Hepatocyte (in vitro differentiated cells): ENCODE data around the gene TMEM131L. TPM values are rescaled to one million over a fixed set of nuclear protein-coding genes. Genes with fewer than 3 reads are reported as not detected.

Experiments used
- DNase-seq: peaks from one replicate; pipeline ENCODE4 v3.0.0-alpha.2; 2016; ENCODE audit warnings: low spot score
- H2AFZ ChIP-seq: fragments of 200-600 bp; sonication (generic); 2 replicates; pipeline ENCODE4 v1.6.0; 2016; ENCODE audit warnings: antibody characterized with exemption, mild to moderate bottlenecking
- H3K27ac ChIP-seq: fragments of 200-600 bp; sonication (generic); 2 replicates; pipeline ENCODE4 v1.5.1; 2016; ENCODE audit warnings: mild to moderate bottlenecking
- H3K27me3 ChIP-seq: fragments of 200-600 bp; sonication (generic); 2 replicates; pipeline ENCODE4 v1.6.1; 2016
- H3K36me3 ChIP-seq: fragments of 200-600 bp; sonication (generic); replicated peaks from 2 replicates; pipeline ENCODE4 v1.5.1; 2016; ENCODE audit warnings: low read depth; ENCODE audit not compliant: insufficient read depth
- H3K4me1 ChIP-seq: fragments of 200-600 bp; sonication (generic); 2 replicates; pipeline ENCODE4 v1.5.1; 2016; ENCODE audit warnings: mild to moderate bottlenecking, moderate library complexity; ENCODE audit not compliant: insufficient read depth
- H3K4me2 ChIP-seq: fragments of 200-600 bp; sonication (generic); 2 replicates; pipeline ENCODE4 v1.6.0; 2016
- H3K4me3 ChIP-seq: fragments of 200-600 bp; sonication (generic); 2 replicates; pipeline ENCODE4 v1.5.1; 2016; ENCODE audit warnings: mild to moderate bottlenecking
- H3K79me2 ChIP-seq: fragments of 200-600 bp; sonication (generic); 2 replicates; pipeline ENCODE4 v1.6.0; 2017; ENCODE audit warnings: mild to moderate bottlenecking
- H3K9me2 ChIP-seq: fragments of 200-600 bp; sonication (generic); replicated peaks from 2 replicates; pipeline ENCODE4 v1.6.0; 2017; ENCODE audit warnings: mild to moderate bottlenecking; ENCODE audit not compliant: insufficient read depth
- H3K9me3 ChIP-seq: fragments of 200-600 bp; sonication (generic); 2 replicates; pipeline ENCODE4 v1.5.1; 2016; ENCODE audit warnings: low read depth, mild to moderate bottlenecking
- H4K20me1 ChIP-seq: fragments of 200-600 bp; sonication (generic); 2 replicates; pipeline ENCODE4 v1.6.0; 2016; ENCODE audit warnings: mild to moderate bottlenecking; ENCODE audit not compliant: insufficient read depth, poor library complexity, severe bottlenecking
- EZH2 ChIP-seq: fragments of 200-600 bp; sonication (generic); IDR thresholded peaks from 2 replicates; pipeline ENCODE4 v1.6.1; 2016; ENCODE audit warnings: antibody characterized with exemption, mild to moderate bottlenecking, borderline replicate concordance
- EZH2phosphoT487 ChIP-seq: fragments of 200-600 bp; sonication (generic); IDR thresholded peaks from one replicate; pipeline ENCODE4 v1.6.1; 2018; ENCODE audit warnings: antibody characterized with exemption, mild to moderate bottlenecking, low read depth, moderate library complexity; ENCODE audit not compliant: unreplicated experiment, severe bottlenecking
- WGBS: methylation state at CpG from one replicate; pipeline ENCODE4 v1.1.6; 2016; ENCODE audit warnings: low lambda C conversion rate; ENCODE audit errors: missing lambda C conversion rate; 5-methylcytosine and 5-hydroxymethylcytosine counted together
- polyA plus RNA-seq: library from polyadenylated mRNA; unstranded; fragments of >200 nt; fragmentation: Nextera tagmentation; extraction: Ambion mirVana; gene quantifications from 2 replicates; pipeline ENCODE4 v1.2.1, GENCODE V29; 2016
- total RNA-seq: library from RNA; depleted of rRNA; stranded (reverse); fragments of >200 nt; gene quantifications from 2 replicates; pipeline ENCODE4 v1.2.3, GENCODE V29; 2014
- TF ChIP-seq, protein P1 (sequence below): fragments of 200-600 bp; sonication (generic); IDR thresholded peaks from 2 replicates; pipeline ENCODE4 v1.5.1; 2016; ENCODE audit warnings: antibody characterized with exemption, mild to moderate bottlenecking; ENCODE audit not compliant: poor library complexity

TMEM131L gene
- total and polyA plus RNA-seq, 2 experiments from 2014 or later, result 6.3 to 10.5 TPM

DNA sequence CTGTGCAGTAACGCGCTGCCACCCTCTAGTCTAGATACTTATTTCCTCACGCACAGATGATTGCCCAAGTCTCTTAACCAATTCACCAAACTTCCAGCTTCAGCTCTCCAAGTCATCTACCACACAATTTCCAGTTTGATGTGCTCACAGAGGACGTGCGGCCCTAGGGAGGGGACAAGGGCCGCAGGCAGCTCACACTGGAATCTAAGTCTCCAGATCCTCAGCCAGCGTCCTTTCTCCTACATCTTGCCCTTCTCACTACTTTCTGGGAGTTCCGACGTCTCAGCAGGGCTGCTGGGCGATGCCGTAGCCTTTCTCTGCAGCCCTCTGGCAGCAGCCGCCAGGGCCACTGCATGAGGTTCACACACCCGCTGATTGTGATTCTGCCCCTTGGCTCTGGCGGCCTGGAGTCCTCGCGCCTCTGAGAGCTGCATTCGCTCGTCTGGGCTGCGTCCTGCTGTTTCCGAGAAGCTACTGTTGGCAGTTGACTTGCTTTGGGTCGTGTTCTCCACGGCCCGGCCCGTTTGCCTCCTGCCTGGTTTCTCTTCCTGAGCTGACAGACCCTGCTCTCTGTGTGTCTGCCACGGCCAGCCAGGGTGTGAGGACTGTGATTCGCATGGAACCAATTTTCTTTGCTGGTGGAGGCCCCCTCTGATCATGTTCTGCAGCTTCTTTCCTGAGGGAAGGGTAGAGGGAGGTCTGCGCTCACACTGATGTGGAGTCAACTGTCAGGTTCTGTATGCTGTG lies 14.1 kb upstream of the TMEM131L start:
- Histone ChIP-seq H3K27me3 (no peaks in the 10 kb centered on the region), H3K79me2 (no peaks in the 10 kb centered on the region), H3K4me1 (peaks cover 12% of the 10 kb centered on the region), H3K9me2 (no peaks in the 10 kb centered on the region), H4K20me1 (no peaks in the 10 kb centered on the region), H3K27ac (no peak overlapping the region), H3K4me2 (no peak overlapping the region), H3K9me3 (no peaks in the 10 kb centered on the region), H3K36me3 (no peaks in the 10 kb centered on the region), H3K4me3 (no peak overlapping the region), H2AFZ (no peak overlapping the region)
- WGBS, result 65% methylated on average over 27 of the region's 27 CpGs
- TF ChIP-seq EZH2phosphoT487 (no peak), EZH2 (no peak)
- TF ChIP-seq, protein P1, sequence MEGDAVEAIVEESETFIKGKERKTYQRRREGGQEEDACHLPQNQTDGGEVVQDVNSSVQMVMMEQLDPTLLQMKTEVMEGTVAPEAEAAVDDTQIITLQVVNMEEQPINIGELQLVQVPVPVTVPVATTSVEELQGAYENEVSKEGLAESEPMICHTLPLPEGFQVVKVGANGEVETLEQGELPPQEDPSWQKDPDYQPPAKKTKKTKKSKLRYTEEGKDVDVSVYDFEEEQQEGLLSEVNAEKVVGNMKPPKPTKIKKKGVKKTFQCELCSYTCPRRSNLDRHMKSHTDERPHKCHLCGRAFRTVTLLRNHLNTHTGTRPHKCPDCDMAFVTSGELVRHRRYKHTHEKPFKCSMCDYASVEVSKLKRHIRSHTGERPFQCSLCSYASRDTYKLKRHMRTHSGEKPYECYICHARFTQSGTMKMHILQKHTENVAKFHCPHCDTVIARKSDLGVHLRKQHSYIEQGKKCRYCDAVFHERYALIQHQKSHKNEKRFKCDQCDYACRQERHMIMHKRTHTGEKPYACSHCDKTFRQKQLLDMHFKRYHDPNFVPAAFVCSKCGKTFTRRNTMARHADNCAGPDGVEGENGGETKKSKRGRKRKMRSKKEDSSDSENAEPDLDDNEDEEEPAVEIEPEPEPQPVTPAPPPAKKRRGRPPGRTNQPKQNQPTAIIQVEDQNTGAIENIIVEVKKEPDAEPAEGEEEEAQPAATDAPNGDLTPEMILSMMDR, result no peak
- DNase-seq, result no peak

DNA sequence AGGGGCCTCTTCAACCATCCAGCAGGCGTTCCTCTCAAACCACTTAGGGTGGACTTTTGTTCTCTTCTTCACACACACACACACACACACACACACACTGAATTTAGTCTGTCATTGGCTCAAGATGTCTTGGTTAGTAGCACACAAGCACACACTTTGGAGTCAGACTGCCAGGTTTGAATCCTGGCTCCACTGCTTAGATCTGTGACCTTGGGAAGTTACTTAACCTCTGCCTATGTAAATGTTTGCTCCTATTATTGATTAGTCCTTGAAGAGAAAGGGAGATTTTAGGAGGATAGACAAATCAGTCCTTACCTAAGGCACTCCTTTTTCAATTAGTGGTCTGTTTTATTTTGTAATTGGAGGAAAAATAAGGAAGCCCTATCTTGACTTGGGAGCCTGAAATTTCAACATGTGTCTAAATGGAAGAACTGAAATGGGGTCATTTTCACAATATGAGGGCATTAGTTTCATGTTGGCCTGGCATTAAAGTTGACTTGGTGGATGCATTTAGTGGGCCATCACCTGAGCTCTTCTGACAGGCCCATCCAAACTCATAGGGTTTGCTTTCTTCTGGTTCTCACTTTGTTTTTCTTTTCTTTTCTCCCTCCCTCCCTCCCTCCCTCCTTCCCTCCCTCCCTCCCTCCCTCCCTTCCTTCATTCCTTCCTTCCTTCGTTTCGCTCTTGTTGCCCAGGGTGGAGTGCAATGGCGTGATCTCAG lies 13.3 kb upstream of the TMEM131L start:
- Histone ChIP-seq H3K4me2 (no peak overlapping the region), H3K79me2 (no peaks in the 10 kb centered on the region), H3K9me2 (no peaks in the 10 kb centered on the region), H3K27ac (no peak overlapping the region), H3K27me3 (no peaks in the 10 kb centered on the region), H3K4me1 (peaks cover 10% of the 10 kb centered on the region), H4K20me1 (no peaks in the 10 kb centered on the region), H3K9me3 (no peaks in the 10 kb centered on the region), H3K36me3 (no peaks in the 10 kb centered on the region), H3K4me3 (no peak overlapping the region), H2AFZ (no peak overlapping the region)
- no peak for TF ChIP-seq EZH2phosphoT487
- no peak for TF ChIP-seq EZH2
- TF ChIP-seq, protein P1, result no peak
- DNase-seq, result no peak
- WGBS, result 78% methylated on average over 4 of the region's 4 CpGs

DNA sequence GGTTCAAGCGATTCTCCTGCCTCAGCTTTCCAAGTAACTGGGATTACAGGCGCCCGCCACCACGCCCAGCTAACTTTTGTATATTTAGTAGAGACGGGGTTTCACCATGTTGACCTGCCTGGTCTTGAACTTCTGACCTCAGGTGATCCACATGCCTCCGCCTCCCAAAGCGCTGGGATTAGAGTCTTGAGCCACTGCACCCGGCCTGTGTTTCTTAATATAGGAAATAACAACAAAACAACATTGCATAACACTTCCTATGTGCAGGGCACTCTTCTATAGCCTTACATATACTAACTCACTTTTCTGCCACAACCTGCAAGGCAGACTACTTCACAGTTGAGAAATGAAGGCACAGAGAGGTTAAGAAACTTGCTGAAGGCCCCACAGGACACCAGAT lies 12.8 kb upstream of the TMEM131L start:
- H3K4me3 ChIP-seq, result no peak overlapping the region
- no peak overlapping the region for H2AFZ ChIP-seq
- H3K4me1 ChIP-seq, result peaks cover 10% of the 10 kb centered on the region
- no peaks in the 10 kb centered on the region for H3K36me3 ChIP-seq
- no peak overlapping the region for H3K27ac ChIP-seq
- H3K4me2 ChIP-seq, result no peak overlapping the region
- no peaks in the 10 kb centered on the region for H3K9me2 ChIP-seq
- no peaks in the 10 kb centered on the region for H3K27me3 ChIP-seq
- 91% methylated on average over 8 of the region's 8 CpGs for WGBS
- no peak for DNase-seq
- no peaks in the 10 kb centered on the region for H4K20me1 ChIP-seq
- no peaks in the 10 kb centered on the region for H3K9me3 ChIP-seq
- H3K79me2 ChIP-seq, result no peaks in the 10 kb centered on the region
- TF ChIP-seq EZH2 (no peak), EZH2phosphoT487 (no peak)
- TF ChIP-seq, protein P1, result no peak
